SK-N-SH treated with all-trans-retinoic acid at 6 μM for 48 hours (cell line): ENCODE measurements around the gene AP3B1.

Source experiments
- ARNTL ChIP-seq: fragments of 450-650 bp; formaldehyde crosslinking; IDR thresholded peaks from 2 replicates; pipeline ENCODE4 v1.5.0; 2020; ENCODE audit warnings: low read depth, mild to moderate bottlenecking, moderate library complexity, borderline replicate concordance
- CREB5 ChIP-seq: fragments of 250-450 bp; sonication (Bioruptor Pico); IDR thresholded peaks from 2 replicates; pipeline ENCODE4 v1.5.1; 2020; ENCODE audit warnings: low read depth, mild to moderate bottlenecking, moderate library complexity
- CSDC2 ChIP-seq: fragments of 250-450 bp; sonication (Bioruptor Pico); IDR thresholded peaks from 2 replicates; pipeline ENCODE4 v1.5.0; 2020; ENCODE audit warnings: mild to moderate bottlenecking, moderate library complexity
- ESRRG ChIP-seq: fragments of 250-450 bp; sonication (Bioruptor Pico); IDR thresholded peaks from 2 replicates; pipeline ENCODE4 v1.6.1; 2021; ENCODE audit warnings: mild to moderate bottlenecking
- PATZ1 ChIP-seq: fragments of 250-450 bp; sonication (Bioruptor Pico); IDR thresholded peaks from 2 replicates; pipeline ENCODE4 v1.8.0; 2020; ENCODE audit warnings: mild to moderate bottlenecking, moderate library complexity, borderline replicate concordance
- PPARA ChIP-seq: fragments of 250-450 bp; sonication (Bioruptor Pico); IDR thresholded peaks from 2 replicates; pipeline ENCODE4 v1.5.0; 2020; ENCODE audit warnings: mild to moderate bottlenecking, borderline replicate concordance
- SNAI2 ChIP-seq: fragments of 250-450 bp; sonication (Bioruptor Pico); IDR thresholded peaks from 2 replicates; pipeline ENCODE4 v1.5.0; 2020; ENCODE audit warnings: mild to moderate bottlenecking, moderate library complexity
- TCF4 ChIP-seq: fragments of 250-450 bp; sonication (Bioruptor Pico); IDR thresholded peaks from 2 replicates; pipeline ENCODE4 v1.8.0; 2021; ENCODE audit warnings: mild to moderate bottlenecking, moderate library complexity, borderline replicate concordance
- ZC3H10 ChIP-seq: fragments of 250-450 bp; sonication (Bioruptor Pico); IDR thresholded peaks from 2 replicates; pipeline ENCODE4 v1.5.1; 2021; ENCODE audit warnings: mild to moderate bottlenecking, moderate library complexity
- ZFP3 ChIP-seq: fragments of 250-450 bp; sonication (Bioruptor Pico); IDR thresholded peaks from 2 replicates; pipeline ENCODE4 v1.5.0; 2020; ENCODE audit warnings: mild to moderate bottlenecking, moderate library complexity

- TF ChIP-seq CSDC2 (CRISPR knock-in tag) (no peak), ESRRG (CRISPR knock-in tag) (no peak), ARNTL (CRISPR knock-in tag) (no peak), ZC3H10 (CRISPR knock-in tag) (no peak), TCF4 (CRISPR knock-in tag) (no peak), CREB5 (CRISPR knock-in tag) (no peak), PPARA (no peak), SNAI2 (CRISPR knock-in tag) (no peak), PATZ1 (CRISPR knock-in tag) (no peak), ZFP3 (no peak)
These were observed 290.6 kb downstream of the AP3B1 start for GRCh38 chr5:78003919-78004318.
